CD14-positive monocyte (primary cell): ENCODE measurements around the gene HMCN1. TPM values are rescaled to one million over a fixed set of nuclear protein-coding genes. Genes with fewer than 3 reads are reported as not detected.

ENCODE experiments used
- DNase-seq, 3 donors: peaks; one replicate each; pipeline ENCODE4 v3.0.0-alpha.2; 2011 to 2022
- H2AFZ ChIP-seq: 2 replicates; pipeline ENCODE4 v1.6.0; 2012; ENCODE audit warnings: mild to moderate bottlenecking, low read depth, low read length, inconsistent platforms; ENCODE audit not compliant: insufficient read depth, poor library complexity, severe bottlenecking
- H3K27ac ChIP-seq, 2 donors: 1 replicate in 1 of 2; 2 replicates in 1 of 2; pipeline ENCODE4 v1.5.1; 2012 to 2013; ENCODE audit warnings: low read length in 2 of 2, control low read depth in 1 of 2, inconsistent platforms in 1 of 2, low read depth in 1 of 2, mild to moderate bottlenecking in 1 of 2
- H3K27me3 ChIP-seq, 2 donors: one replicate each; pipeline versions ENCODE4 v1.6.0 to v1.6.1; 2011 to 2013; ENCODE audit warnings: low read length in 2 of 2; ENCODE audit not compliant: control insufficient read depth in 2 of 2, insufficient read depth in 2 of 2
- H3K36me3 ChIP-seq, 2 donors: replicated peaks in 1 of 2; 1 replicate in 1 of 2; 2 replicates in 1 of 2; pipeline versions ENCODE4 v1.5.1 to v1.6.1; 2012 to 2013; ENCODE audit warnings: low read length in 2 of 2, control low read depth in 1 of 2, inconsistent platforms in 1 of 2, mild to moderate bottlenecking in 1 of 2; ENCODE audit not compliant: insufficient read depth in 2 of 2, control insufficient read depth in 1 of 2
- H3K4me1 ChIP-seq, 2 donors: 1 replicate in 1 of 2; 2 replicates in 1 of 2; pipeline versions ENCODE4 v1.5.1 to v1.6.1; 2012 to 2013; ENCODE audit warnings: low read length in 2 of 2, control low read depth in 1 of 2, inconsistent platforms in 1 of 2, mild to moderate bottlenecking in 1 of 2, moderate library complexity in 1 of 2; ENCODE audit not compliant: insufficient read depth in 2 of 2, control insufficient read depth in 1 of 2
- H3K4me2 ChIP-seq: replicated peaks from 2 replicates; pipeline ENCODE3; 2012; ENCODE audit warnings: low read length, moderate library complexity, mild to moderate bottlenecking; ENCODE audit not compliant: poor library complexity, severe bottlenecking; ENCODE audit errors: extremely low read depth
- H3K4me3 ChIP-seq, 3 experiments: fragments of 200-600 bp in 1 of 3; sonication (generic) in 1 of 3; replicated peaks in 1 of 3; 1 replicate in 2 of 3; 2 replicates in 1 of 3; pipeline ENCODE4 v1.5.1; 2011 to 2013; ENCODE audit warnings: low read length in 3 of 3, mild to moderate bottlenecking in 3 of 3, control low read depth in 2 of 3, low read depth in 2 of 3, inconsistent platforms in 1 of 3, moderate library complexity in 1 of 3
- H3K79me2 ChIP-seq: 2 replicates; pipeline ENCODE4 v1.6.0; 2012; ENCODE audit warnings: mild to moderate bottlenecking, control low read depth, inconsistent platforms, low read length, moderate library complexity; ENCODE audit not compliant: insufficient read depth
- H3K9ac ChIP-seq: 2 replicates; pipeline ENCODE4 v1.6.0; 2017; ENCODE audit warnings: low read length, mild to moderate bottlenecking; ENCODE audit not compliant: insufficient read depth, poor library complexity, severe bottlenecking
- H3K9me3 ChIP-seq, 2 donors: replicated peaks in 1 of 2; 1 replicate in 1 of 2; 2 replicates in 1 of 2; pipeline versions ENCODE4 v1.5.1 to v1.6.1; 2012 to 2013; ENCODE audit warnings: low read length in 2 of 2, control low read depth in 1 of 2; ENCODE audit not compliant: control insufficient read depth in 1 of 2, insufficient read depth in 1 of 2
- H4K20me1 ChIP-seq: 2 replicates; pipeline ENCODE4 v1.6.0; 2012; ENCODE audit warnings: mild to moderate bottlenecking, low read length, control low read depth, moderate library complexity; ENCODE audit not compliant: insufficient read depth
- H3K27ac Mint-ChIP-seq, 7 donors: one replicate each; pipeline ENCODE4 v1.8.0; 2020; ENCODE audit warnings: mild to moderate bottlenecking in 7 of 7, mixed read lengths in 7 of 7, moderate library complexity in 6 of 7, inconsistent platforms in 2 of 7
- H3K27me3 Mint-ChIP-seq, 3 donors: one replicate each; pipeline ENCODE4 v1.8.0; 2021 to 2022; ENCODE audit warnings: low read depth in 3 of 3, mild to moderate bottlenecking in 3 of 3, mixed read lengths in 3 of 3, moderate library complexity in 3 of 3, inconsistent platforms in 1 of 3
- H3K36me3 Mint-ChIP-seq, 2 donors: one replicate each; pipeline ENCODE4 v1.8.0; 2020; ENCODE audit warnings: mixed read lengths in 2 of 2, inconsistent platforms in 1 of 2, mild to moderate bottlenecking in 1 of 2
- H3K4me1 Mint-ChIP-seq: one replicate; pipeline ENCODE4 v1.8.0; 2020; ENCODE audit warnings: mild to moderate bottlenecking, mixed read lengths
- H3K4me3 Mint-ChIP-seq, 2 donors: one replicate each; pipeline ENCODE4 v1.8.0; 2020; ENCODE audit warnings: mild to moderate bottlenecking in 2 of 2, mixed read lengths in 2 of 2, moderate library complexity in 1 of 2
- H3K9me3 Mint-ChIP-seq, 7 donors: one replicate each; pipeline ENCODE4 v1.8.0; 2020 to 2022; ENCODE audit warnings: mixed read lengths in 7 of 7, mild to moderate bottlenecking in 6 of 7, moderate library complexity in 6 of 7, inconsistent platforms in 2 of 7
- CTCF ChIP-seq: fragments of 200-600 bp; IDR thresholded peaks from one replicate; pipeline ENCODE4 v1.8.0; 2022; ENCODE audit warnings: antibody characterized with exemption, mild to moderate bottlenecking
- WGBS: methylation state at CpG from one replicate; pipeline ENCODE4 v1.1.5; 2013; ENCODE audit warnings: missing lambda C conversion rate; ENCODE audit not compliant: insufficient coverage; 5-methylcytosine and 5-hydroxymethylcytosine counted together
- intact Hi-C, 2 donors: fragments of 100-400 bp; cut with micrococcal nuclease; formaldehyde crosslinking; loops; one replicate each; pipeline versions ENCODE4 v1.15.0 to v1.15.1; 2023
- polyA plus RNA-seq, 3 donors: library from polyadenylated mRNA; depleted of rRNA in 1 of 3; unstranded in 2 of 3; stranded (reverse) in 1 of 3; fragments of 300-500 nt in 2 of 3; fragments of >200 nt in 1 of 3; fragmentation: Illumina TruSeq in 2 of 3; gene quantifications; 1 replicate in 2 of 3; 2 replicates in 1 of 3; pipeline ENCODE4 v1.2.3, GENCODE V29; 2012 to 2021

Gene HMCN1
- polyA plus RNA-seq, 3 donors: not detected

- H3K4me1 ChIP-seq: no peaks in the 10 kb centered on the region
- H3K4me2 ChIP-seq: no peak overlapping the region
- peaks cover 3 to 8% (median 6%) of the 10 kb centered on the region in 7 donors for H3K9me3 Mint-ChIP-seq
- peaks cover 8 to 11% of the 10 kb centered on the region in 2 donors for H3K9me3 ChIP-seq
- H3K4me3 ChIP-seq: no peak overlapping the region
- H3K27me3 Mint-ChIP-seq: peaks cover 0 to 4% (median 0%) of the 10 kb centered on the region in 3 donors
- no peaks in the 10 kb centered on the region for H3K4me1 Mint-ChIP-seq
- no peak overlapping the region for H3K9ac ChIP-seq
- H3K4me3 Mint-ChIP-seq: no peak overlapping the region
- no peak overlapping the region for H2AFZ ChIP-seq
- no peak for TF ChIP-seq CTCF
- no peaks in the 10 kb centered on the region for H3K79me2 ChIP-seq
- no peaks in the 10 kb centered on the region for H3K36me3 Mint-ChIP-seq
- no peaks in the 10 kb centered on the region for H3K27me3 ChIP-seq
- DNase-seq: no peak
- no peaks in the 10 kb centered on the region for H4K20me1 ChIP-seq
- no peak overlapping the region for H3K27ac ChIP-seq
- intact Hi-C loops: no loop called here
- no peak overlapping the region for H3K27ac Mint-ChIP-seq
- H3K36me3 ChIP-seq: no peaks in the 10 kb centered on the region
- WGBS: no CpG with 5 or more reads among the region's 1 CpG
Measured at GRCh38 chr1:185803241-185803640, 69.0 kb downstream of the HMCN1 start.

- no peak overlapping the region for H2AFZ ChIP-seq
- Mint-ChIP-seq H3K4me1 (no peaks in the 10 kb centered on the region), H3K4me3 (no peak overlapping the region), H3K9me3 (peaks cover 0 to 6% (median 1%) of the 10 kb centered on the region in 7 donors), H3K27ac (no peak overlapping the region), H3K36me3 (no peaks in the 10 kb centered on the region), H3K27me3 (peaks cover 0 to 4% (median 0%) of the 10 kb centered on the region in 3 donors)
- no peaks in the 10 kb centered on the region for H3K36me3 ChIP-seq
- H3K4me3 ChIP-seq: no peak overlapping the region
- H3K9me3 ChIP-seq: peaks cover 5 to 9% of the 10 kb centered on the region in 2 donors
- no peak overlapping the region for H3K27ac ChIP-seq
- no peak for TF ChIP-seq CTCF
- no peaks in the 10 kb centered on the region for H4K20me1 ChIP-seq
- no peak overlapping the region for H3K9ac ChIP-seq
- no peaks in the 10 kb centered on the region for H3K27me3 ChIP-seq
- no peak for DNase-seq
- no peaks in the 10 kb centered on the region for H3K4me1 ChIP-seq
- intact Hi-C loops: no loop called here
- H3K4me2 ChIP-seq: no peak overlapping the region
- H3K79me2 ChIP-seq: no peaks in the 10 kb centered on the region
Measured at GRCh38 chr1:185804206-185804605, 70.0 kb downstream of the HMCN1 start.
